Islet of Langerhans (tissue), 1 donor: ENCODE measurements around the gene FOXC2.

Experiments used
- FAIRE-seq: peaks from one replicate; lab custom pipeline; 2011; peaks lifted over from hg19 to GRCh38; lab: Jason Lieb, UNC

FOXC2 gene

GRCh38 chr16:86558355-86559193 lies 8.1 kb upstream of the FOXC2 start:
- FAIRE-seq, result no peak

GRCh38 chr16:86559802-86560305 lies 6.8 kb upstream of the FOXC2 start:
- no peak for FAIRE-seq

GRCh38 chr16:86562356-86562755 lies 4.3 kb upstream of the FOXC2 start:
- no peak for FAIRE-seq

GRCh38 chr16:86563469-86564345 lies 2.9 kb upstream of the FOXC2 start:
- no peak for FAIRE-seq

DNA sequence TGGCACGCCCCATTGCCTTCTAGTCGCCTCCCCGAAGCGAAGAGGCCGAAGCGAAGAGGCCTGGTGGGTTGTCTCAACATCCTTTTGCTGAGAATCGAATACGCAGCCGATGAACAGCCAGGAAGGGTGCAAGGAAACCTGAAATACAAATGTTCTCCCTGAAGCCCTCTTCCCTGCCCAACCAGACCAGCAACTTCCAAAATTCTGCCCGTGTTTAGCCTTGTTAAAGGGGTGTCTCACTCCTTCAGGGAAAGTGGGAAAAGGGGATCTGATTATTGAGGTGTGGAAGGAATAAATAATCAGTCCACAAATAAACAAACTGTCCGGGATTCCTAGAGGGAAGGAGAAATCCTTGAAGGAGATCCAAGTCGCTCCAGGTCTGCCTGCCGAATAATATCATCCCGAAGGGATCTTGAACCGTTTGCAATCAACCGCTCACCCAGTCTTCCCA lies 1.4 kb upstream of the FOXC2 start:
- FAIRE-seq, result no peak

- FAIRE-seq, result no peak
These were observed 751 bp upstream of the FOXC2 start for GRCh38 chr16:86565644-86566511.

- FAIRE-seq, result no peak
These were observed 504 bp downstream of the FOXC2 start for GRCh38 chr16:86566966-86567700.

DNA sequence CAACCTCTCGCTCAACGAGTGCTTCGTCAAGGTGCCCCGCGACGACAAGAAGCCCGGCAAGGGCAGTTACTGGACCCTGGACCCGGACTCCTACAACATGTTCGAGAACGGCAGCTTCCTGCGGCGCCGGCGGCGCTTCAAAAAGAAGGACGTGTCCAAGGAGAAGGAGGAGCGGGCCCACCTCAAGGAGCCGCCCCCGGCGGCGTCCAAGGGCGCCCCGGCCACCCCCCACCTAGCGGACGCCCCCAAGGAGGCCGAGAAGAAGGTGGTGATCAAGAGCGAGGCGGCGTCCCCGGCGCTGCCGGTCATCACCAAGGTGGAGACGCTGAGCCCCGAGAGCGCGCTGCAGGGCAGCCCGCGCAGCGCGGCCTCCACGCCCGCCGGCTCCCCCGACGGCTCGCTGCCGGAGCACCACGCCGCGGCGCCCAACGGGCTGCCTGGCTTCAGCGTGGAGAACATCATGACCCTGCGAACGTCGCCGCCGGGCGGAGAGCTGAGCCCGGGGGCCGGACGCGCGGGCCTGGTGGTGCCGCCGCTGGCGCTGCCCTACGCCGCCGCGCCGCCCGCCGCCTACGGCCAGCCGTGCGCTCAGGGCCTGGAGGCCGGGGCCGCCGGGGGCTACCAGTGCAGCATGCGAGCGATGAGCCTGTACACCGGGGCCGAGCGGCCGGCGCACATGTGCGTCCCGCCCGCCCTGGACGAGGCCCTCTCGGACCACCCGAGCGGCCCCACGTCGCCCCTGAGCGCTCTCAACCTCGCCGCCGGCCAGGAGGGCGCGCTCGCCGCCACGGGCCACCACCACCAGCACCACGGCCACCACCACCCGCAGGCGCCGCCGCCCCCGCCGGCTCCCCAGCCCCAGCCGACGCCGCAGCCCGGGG lies 1.3 kb downstream of the FOXC2 start:
- no peak for FAIRE-seq

GRCh38 chr16:86568677-86569623 lies 2.3 kb downstream of the FOXC2 start:
- FAIRE-seq, result no peak

GRCh38 chr16:86569701-86570447 lies 3.2 kb downstream of the FOXC2 start:
- FAIRE-seq, result no peak

DNA sequence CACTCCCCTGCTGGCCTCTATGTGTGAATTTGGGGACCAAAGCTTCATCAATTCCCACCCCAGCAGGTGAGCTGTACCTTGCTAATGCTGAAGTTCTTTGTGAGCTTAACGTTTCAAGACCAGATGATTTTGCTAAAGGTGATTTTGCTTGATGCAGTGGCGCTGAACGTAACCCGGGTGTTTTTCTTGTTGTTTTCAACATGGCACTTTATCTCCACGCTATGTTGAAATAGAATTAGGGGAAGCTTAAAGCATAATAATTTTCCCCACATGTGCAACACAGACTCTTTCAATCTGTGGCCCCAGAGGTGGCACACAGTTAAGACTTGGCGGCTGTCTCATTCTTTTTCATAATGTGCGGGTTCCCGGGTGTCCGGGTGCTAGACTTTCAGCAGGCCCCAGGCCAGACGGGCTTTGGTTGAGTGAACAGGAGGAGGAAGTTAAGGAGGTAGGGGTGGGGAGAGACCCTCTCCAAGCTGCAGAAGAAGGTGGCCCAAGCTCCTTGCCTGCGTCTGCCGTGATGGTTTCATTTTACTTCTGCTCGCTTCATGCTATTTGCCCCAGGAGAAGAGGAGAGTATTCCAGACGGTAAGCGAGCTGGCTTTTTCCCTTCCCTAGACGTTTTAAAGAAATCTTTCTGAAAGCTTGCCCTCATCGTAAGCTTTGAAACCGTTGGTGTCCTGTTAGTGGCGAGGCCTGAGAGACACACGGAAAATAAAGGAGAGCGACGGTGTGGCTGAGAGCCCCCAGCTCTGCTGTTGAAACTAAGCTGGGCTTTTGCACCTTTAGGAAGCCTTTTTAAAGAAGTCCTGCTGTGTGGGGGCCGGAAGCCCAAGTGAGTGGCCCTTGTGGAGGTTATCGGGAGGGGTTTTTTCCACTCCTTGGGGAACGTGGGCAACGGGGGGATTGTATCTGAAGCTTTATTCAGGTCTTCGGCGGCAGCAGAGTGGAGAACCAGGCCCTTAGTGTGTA lies 4.2 kb downstream of the FOXC2 start:
- FAIRE-seq, result no peak

DNA sequence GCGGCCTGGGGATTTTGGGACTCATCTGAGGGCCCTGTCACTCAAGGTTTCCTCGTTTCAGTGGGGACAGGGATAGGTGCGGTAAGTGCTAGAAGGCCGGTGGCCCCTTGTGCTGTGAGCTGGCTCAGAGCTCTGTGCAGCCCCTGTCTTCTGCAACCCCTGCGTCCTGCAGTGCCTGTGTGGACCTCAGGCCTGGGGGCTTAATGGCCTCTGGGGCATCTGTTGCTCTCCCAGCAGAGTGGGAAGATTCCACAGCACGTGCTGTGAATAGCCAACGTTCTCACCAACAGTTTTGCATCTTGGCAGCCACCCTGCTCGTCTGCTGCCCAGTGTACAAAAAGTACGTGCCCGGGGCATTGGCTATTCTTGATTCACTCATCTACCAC lies 4.9 kb downstream of the FOXC2 start:
- FAIRE-seq, result no peak

- no peak for FAIRE-seq
These were observed 5.5 kb downstream of the FOXC2 start for GRCh38 chr16:86572041-86572521.

GRCh38 chr16:86572606-86573005 lies 6.0 kb downstream of the FOXC2 start:
- no peak for FAIRE-seq

- FAIRE-seq, result no peak
These were observed 6.6 kb downstream of the FOXC2 start for GRCh38 chr16:86573215-86573614.

GRCh38 chr16:86573646-86574508 lies 7.2 kb downstream of the FOXC2 start:
- FAIRE-seq, result no peak
